ENCODE measurements around the gene GPAT2.
"Not testable (repeated sequence)": the region's sequence is repeated elsewhere in the genome, so short reads cannot be mapped to it uniquely, and the experiment has no call there.

GPAT2 gene

GRCh38 chr2:96034792-96035191 lies at the start of gene GPAT2:
Gene GPAT2, minus strand, starts transcription at chr2:96034916. Its CDS starts 2,557 bp downstream, at chr2:96032359.
- not testable (repeated sequence) for DNase-seq

- peak; percentile 11 for DNase-seq
These were observed 49.5 kb upstream of the GPAT2 start for GRCh38 chr2:96083989-96084857.

GRCh38 chr2:96083064-96083939 lies 48.6 kb upstream of the GPAT2 start:
- peak; percentile 11 for DNase-seq

- peak; percentile 18 for DNase-seq
These were observed 47.7 kb upstream of the GPAT2 start for GRCh38 chr2:96082211-96083063.

- no peak for DNase-seq
These were observed 46.3 kb upstream of the GPAT2 start for GRCh38 chr2:96081042-96081441.

- no peak for DNase-seq
These were observed 40.6 kb upstream of the GPAT2 start for GRCh38 chr2:96075199-96075771.

GRCh38 chr2:96074156-96074555 lies 39.4 kb upstream of the GPAT2 start:
- no peak for DNase-seq

GRCh38 chr2:96073170-96073775 lies 38.6 kb upstream of the GPAT2 start:
- DNase-seq, result no peak

- DNase-seq, result no peak
These were observed 38.0 kb upstream of the GPAT2 start for GRCh38 chr2:96072746-96073145.

GRCh38 chr2:96071977-96072491 lies 37.3 kb upstream of the GPAT2 start:
- DNase-seq, result not testable (repeated sequence)

GRCh38 chr2:96071087-96071976 lies 36.6 kb upstream of the GPAT2 start:
- DNase-seq, result not testable (repeated sequence)

GRCh38 chr2:96070351-96070750 lies 35.6 kb upstream of the GPAT2 start:
- not testable (repeated sequence) for DNase-seq

- DNase-seq, result not testable (repeated sequence)
These were observed 35.2 kb upstream of the GPAT2 start for GRCh38 chr2:96069878-96070277.

GRCh38 chr2:96067902-96068581 lies 33.3 kb upstream of the GPAT2 start:
- not testable (repeated sequence) for DNase-seq

- not testable (repeated sequence) for DNase-seq
These were observed 32.5 kb upstream of the GPAT2 start for GRCh38 chr2:96067098-96067660.

- DNase-seq, result not testable (repeated sequence)
These were observed 31.8 kb upstream of the GPAT2 start for GRCh38 chr2:96066511-96066910.

GRCh38 chr2:96065954-96066353 lies 31.2 kb upstream of the GPAT2 start:
- DNase-seq, result not testable (repeated sequence)

- DNase-seq, result no peak
These were observed 30.7 kb upstream of the GPAT2 start for GRCh38 chr2:96065381-96065930.

GRCh38 chr2:96064760-96065159 lies 30.0 kb upstream of the GPAT2 start:
- DNase-seq, result not testable (repeated sequence)
